PC-9 (cell line): ENCODE data around the gene SLC38A9.

Experiments used
- EZH2 ChIP-seq: fragments of 200-600 bp; sonication (generic); IDR thresholded peaks from 2 replicates; pipeline ENCODE4 v1.8.0; 2017; ENCODE audit warnings: antibody characterized with exemption, low read depth
- TF ChIP-seq, protein P1 (sequence below): fragments of 200-600 bp; sonication (generic); conservative IDR thresholded peaks from 2 replicates; pipeline ENCODE4 v1.6.1; 2017; ENCODE audit warnings: mixed run types, antibody characterized with exemption, mild to moderate bottlenecking, moderate library complexity

DNA sequence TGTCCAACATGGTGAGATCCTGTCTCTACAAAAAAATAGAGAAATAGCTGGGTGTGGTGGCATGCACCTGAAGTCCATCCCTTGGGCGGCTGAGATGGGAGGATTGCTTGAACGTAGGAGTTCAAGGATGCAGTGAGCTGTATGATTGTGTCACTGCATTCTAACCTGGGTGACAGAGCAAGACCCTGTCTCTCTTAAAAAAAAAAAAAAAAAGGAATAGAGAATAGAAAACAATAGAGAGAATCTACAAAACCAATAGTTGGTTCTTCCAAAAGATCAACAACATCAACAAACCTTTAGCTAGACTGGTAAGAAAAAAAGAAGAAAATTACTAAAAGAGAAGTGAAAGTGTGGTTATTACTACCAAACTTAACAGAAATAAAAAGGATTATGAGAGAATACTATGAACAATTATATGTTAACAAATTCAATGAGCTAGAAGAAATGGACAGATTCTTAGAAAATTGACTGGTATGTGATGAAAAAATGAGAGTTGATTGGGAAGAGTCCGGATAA is 8.1 kb upstream of the SLC38A9 start:
- TF ChIP-seq, protein P1, sequence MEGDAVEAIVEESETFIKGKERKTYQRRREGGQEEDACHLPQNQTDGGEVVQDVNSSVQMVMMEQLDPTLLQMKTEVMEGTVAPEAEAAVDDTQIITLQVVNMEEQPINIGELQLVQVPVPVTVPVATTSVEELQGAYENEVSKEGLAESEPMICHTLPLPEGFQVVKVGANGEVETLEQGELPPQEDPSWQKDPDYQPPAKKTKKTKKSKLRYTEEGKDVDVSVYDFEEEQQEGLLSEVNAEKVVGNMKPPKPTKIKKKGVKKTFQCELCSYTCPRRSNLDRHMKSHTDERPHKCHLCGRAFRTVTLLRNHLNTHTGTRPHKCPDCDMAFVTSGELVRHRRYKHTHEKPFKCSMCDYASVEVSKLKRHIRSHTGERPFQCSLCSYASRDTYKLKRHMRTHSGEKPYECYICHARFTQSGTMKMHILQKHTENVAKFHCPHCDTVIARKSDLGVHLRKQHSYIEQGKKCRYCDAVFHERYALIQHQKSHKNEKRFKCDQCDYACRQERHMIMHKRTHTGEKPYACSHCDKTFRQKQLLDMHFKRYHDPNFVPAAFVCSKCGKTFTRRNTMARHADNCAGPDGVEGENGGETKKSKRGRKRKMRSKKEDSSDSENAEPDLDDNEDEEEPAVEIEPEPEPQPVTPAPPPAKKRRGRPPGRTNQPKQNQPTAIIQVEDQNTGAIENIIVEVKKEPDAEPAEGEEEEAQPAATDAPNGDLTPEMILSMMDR, result no peak
- TF ChIP-seq EZH2, result no peak
